H1 (cell line): ENCODE data around the gene COASY. TPM values are rescaled to one million over a fixed set of nuclear protein-coding genes. Genes with fewer than 3 reads are reported as not detected.

Experiments used
- RAD21 ChIP-seq, 2 experiments: IDR thresholded peaks in 1 of 2; conservative IDR thresholded peaks in 1 of 2; 2 replicates each; pipeline ENCODE4 v1.6.1; 2011; ENCODE audit warnings: low read depth in 2 of 2, low read length in 2 of 2, improper control_type of control experiment in 1 of 2, inconsistent platforms in 1 of 2, mild to moderate bottlenecking in 1 of 2, moderate library complexity in 1 of 2
- SUZ12 ChIP-seq: fragments of 200-600 bp; sonication (generic); IDR thresholded peaks from 2 replicates; pipeline ENCODE4 v1.6.1; 2012; ENCODE audit warnings: mild to moderate bottlenecking, inconsistent platforms, low read length, moderate library complexity, mixed read lengths
- polyA plus RNA-seq, 7 experiments: library from polyadenylated mRNA; depleted of rRNA in 3 of 7; stranded (reverse) in 5 of 7; unstranded in 2 of 7; fragments of >200 nt in 5 of 7; fragments of 200-250 nt in 2 of 7; gene quantifications; 1 replicate in 5 of 7; 2 replicates in 1 of 7; 4 replicates in 1 of 7; pipeline versions ENCODE4 v1.2.1 to v1.2.3, GENCODE V29; 2011 to 2013; ENCODE audit warnings: missing spikeins in 2 of 7, mixed read lengths in 2 of 7
- total RNA-seq: library from RNA; stranded (reverse); fragmentation: NEBNext Ultra II Directional; extraction: Animal tissue kit (Norgen Biotek cat#: 25700); gene quantifications from 2 replicates; pipeline ENCODE4 v1.2.1, GENCODE V29; 2021

The COASY gene
- total and polyA plus RNA-seq, 2 of the 8 experiments (the other 6 are each of a cell fraction or from before 2014, with no cell fraction given): 64.5 to 100 TPM

DNA sequence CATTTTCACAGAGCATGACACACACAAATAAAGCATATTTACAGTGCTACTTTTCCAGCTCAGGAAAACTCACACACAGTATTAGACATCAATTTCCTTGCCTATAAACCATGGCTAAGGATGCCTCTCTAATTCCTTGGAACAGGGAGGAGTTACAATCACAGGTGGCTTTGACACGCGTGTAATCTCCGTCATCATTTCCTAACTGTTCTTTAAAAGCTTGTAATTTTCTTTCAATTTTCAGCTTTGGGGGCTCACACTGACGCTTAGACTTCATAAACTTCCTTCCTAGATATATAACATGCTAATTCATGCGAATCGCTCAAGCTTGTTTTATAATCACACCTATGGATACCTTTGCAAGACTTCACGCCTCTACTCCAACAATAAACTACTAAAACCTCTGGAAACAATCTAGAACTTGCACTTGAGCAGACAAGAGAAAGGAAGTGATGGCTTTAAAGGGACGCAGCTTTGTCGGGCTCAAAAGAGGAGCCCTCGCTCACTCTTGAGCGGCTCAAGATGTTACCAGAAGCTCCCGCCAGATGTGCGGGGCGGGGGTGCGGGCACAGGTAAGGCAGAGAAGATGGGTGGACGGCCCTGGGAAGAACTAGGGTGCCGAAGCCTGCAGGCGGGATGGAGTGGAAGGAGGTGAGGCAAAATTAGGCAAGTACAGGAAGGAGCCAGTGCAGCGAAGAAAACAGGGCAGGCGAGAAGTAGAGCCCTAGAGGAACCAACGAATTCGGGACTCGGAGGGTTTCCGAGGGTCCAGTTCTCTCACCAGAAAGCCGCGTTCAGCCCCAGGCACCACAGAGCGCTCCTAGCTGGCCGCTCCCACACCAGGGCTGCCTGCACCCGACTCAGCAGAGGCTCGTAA lies 46.6 kb downstream of the COASY start (continued):
- no peak for TF ChIP-seq SUZ12
- TF ChIP-seq RAD21 (IDR thresholded peaks at IDR 0.05 in 1 of 2, conservative IDR thresholded peaks at IDR 0.05 in 1 of 2; ENCODE audit: low read depth in 2 of 2, low read length in 2 of 2): 0 out of 4 replicates have a peak, but pooled peaks of 1 of the 2 experiments have one; percentile 23
- TF ChIP-seq, all 59 proteins: peak for 5
